Activated naive CD8-positive, alpha-beta T cell treated with anti-CD3 and anti-CD28 coated beads, Interleukin-2, amount 50 U/mL, for 16 hours (primary cell): ENCODE results near the gene SOCS1.

Experiments
- DNase-seq: peaks from one replicate; pipeline ENCODE4 v3.0.0-alpha.2; 2020; ENCODE audit warnings: low read depth, low spot score

Gene SOCS1

DNA sequence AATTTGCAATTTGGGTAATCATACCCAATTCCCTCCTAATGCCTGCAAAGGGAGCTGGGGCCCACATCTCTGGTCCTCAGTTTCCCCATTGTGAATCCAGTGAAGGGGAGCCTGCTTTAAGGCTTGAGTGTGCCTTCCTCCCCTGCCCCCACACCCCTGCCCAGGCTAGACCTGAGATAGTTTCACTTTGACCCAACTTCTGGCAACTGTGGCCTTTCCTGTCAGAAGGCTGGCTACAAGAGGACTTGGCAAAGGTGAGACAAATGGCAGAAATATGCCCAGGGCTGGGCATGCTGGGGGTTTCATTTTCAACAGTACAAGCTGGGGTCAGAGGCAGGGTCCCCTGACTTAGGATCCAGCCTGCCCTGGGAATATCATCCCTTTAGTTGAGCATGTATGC is 10.0 kb downstream of the SOCS1 start:
- no peak for DNase-seq

DNA sequence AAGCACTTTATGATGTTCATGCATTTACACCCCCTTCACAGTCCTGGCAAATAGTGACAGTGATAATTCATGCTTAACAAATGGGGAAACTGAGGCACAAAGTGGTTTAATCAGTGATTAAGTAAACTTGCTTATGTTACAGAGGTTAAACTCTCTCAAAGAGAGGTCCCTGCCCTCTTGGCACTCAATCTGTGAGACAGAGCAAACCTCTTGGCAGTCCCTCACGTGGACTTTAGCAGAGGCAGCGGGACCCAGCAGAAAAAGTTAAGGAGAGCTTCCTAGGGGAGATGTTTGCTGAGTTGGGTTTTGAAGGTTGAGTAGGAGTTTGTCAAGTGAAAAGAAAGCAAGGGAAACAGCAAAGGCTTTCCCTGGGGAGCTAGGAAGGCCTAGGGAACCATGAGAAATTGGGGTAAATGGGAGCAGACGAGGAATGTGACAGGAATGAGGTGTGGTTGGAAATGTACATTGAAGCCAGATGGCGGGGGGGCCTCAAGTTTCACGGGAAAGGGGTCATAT is 10.7 kb downstream of the SOCS1 start:
- no peak for DNase-seq

- DNase-seq, result no peak
Observed at GRCh38 chr16:11242658-11243057, 13.3 kb downstream of the SOCS1 start.

DNA sequence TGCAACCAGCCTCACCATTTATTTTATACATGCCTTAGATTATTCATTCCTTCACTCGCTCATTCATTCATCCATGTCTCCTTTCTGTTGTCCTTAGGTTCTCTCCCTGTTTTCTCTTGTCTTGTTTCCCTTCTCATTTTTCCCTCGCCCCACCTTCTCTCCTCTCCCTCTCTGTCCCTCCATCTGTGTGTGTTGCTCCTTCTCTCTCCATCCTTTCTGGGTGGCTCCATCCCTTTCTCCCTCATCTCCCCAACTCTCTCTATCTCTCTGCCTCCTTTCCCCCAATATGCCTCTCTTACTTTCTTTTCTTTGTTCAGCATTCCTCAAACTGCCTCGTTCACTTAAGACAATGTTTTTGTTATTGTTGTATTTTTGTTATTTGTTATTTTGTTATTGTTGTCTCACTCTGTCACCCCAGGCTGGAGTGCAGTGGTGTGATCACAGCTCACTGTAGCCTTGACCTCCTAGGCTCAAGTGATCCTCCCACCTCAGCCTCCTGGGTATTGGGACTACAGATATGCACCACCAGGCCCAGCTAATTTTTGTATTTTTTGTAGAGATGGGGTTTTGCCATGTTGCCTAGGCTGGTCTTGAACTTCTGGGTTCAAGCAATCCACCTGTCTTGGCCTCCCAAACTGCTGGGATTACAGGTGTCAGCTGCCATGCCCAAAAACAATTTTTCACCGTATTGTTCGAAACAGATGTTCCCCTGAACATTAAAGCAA is 14.4 kb downstream of the SOCS1 start:
- DNase-seq, result no peak

DNA sequence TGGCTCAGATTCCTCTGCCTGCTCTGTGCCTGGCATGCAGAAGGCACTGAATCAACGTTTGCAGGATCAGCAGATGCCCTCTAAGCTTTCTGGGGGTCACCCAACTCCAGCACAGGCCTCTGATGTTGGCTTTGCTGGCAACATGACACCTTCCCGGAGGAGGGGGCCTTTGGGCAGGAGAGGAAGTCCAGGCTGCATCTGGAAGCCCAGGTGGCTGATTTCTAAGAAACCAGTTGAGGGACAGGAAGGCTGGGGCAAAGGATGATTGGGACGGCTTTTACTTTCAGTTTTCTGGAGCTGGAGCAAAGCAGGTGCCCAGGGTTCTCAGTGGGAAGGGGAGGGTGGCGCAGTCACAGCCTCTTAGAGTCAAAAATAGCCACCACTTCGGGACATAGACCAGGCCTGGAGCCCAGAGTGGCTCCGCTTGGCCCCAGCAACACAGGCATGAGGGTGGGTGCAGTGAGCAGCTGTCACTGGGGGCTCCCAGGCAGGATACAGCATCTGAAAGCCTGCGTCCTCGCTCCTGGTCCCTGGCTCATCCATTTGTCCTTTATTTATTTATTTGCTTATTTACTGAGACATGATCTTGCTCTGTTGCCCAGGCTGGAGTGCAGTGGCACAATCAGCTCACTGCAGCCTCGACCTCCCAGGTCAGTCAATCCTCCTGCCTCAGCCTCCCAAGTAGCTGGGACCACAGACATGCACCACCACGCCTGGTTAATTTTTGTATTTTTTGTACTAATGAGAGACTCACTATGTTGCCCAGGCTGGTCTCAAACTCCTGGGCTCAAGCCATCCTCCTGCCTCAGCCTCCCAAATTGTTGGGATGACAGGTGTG is 15.1 kb downstream of the SOCS1 start:
- no peak for DNase-seq

DNA sequence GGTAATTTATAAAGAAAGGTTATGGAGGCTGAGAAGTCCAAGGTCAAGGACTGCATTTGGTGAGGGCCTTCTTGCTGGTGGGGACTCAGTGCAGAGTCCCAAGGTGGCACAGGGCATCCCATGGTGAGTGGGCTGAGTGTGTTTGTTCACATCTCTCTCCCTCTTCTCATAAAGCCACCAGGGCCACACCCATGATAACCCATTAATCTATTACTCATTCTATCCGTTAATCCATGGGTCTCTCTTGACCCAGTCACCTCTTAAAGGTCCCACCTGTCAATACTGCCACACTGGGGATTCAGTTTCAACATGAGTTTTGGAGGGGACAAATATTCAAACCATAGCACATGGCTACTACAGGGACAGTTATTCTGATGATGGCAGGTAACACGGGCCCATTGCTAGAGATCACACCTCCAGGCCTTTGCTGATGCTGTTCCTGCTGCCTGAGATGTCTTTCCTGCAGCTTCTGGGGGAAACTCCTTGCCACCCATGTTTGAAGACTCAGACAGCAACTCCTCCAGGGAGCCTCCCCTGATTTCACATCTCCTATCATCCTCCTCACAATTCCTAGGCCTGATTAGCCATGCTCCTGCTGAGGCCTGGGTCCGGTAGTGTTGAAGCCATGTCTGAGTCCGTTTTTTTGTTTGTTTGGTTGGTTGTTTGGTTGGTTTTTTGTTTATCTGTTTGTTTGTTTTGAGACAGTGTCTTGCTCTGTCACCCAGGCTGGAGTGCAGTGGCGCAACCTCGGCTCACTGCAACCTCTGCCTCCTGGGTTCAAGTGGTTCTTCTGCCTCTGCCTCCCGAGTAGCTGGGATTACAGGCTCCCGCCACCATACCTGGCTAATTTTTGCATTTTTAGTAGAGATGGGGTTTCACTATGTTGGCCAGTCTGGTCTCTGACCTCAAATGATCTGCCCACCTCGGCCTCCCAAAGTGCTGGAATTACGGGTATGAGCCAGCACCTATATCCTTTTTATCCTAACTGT is 16.1 kb downstream of the SOCS1 start:
- DNase-seq, result no peak

DNA sequence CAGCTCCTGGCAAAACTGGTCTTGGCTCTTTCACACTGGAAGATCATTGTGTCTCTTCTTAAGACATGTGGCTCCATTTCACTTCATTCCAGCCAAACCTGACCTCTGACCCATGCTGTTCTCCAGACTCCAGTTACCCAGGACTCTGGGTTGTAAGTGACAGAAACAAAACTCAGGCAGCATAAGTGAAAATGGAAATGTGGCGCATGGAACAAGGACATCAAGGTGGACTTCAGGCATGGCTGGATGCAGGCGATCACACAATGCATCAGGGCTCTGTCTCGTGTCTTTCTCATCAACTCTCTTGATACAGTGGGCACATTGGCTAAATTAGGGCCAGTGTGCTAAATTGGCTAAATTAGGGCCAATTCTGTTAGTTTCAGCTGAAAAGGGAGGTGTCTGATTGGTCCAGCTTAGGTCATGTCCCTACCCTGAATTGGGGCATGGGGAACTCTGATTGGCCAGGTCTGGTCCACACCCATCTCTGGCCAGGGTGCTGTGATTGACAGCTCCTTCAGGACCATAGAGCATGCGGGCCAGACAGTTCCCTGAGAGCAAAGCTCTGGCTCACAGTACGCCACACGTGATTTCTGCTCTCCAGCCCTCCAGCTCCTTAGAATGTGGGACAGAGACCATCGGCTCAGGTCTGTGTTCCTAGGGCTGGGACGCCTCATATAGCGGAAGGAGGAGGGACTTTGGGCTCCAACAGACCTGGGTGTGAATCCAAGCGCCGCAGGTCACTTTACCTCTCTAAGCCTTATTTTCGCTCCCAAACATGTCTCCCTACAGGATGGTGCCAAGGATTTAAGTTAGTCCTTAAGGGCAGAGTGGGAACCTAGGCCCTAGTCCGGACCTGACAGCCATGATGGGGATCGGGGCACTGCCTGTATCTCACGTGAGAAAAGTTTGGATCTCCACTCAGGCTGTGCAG is 17.5 kb downstream of the SOCS1 start:
- DNase-seq, result no peak

DNA sequence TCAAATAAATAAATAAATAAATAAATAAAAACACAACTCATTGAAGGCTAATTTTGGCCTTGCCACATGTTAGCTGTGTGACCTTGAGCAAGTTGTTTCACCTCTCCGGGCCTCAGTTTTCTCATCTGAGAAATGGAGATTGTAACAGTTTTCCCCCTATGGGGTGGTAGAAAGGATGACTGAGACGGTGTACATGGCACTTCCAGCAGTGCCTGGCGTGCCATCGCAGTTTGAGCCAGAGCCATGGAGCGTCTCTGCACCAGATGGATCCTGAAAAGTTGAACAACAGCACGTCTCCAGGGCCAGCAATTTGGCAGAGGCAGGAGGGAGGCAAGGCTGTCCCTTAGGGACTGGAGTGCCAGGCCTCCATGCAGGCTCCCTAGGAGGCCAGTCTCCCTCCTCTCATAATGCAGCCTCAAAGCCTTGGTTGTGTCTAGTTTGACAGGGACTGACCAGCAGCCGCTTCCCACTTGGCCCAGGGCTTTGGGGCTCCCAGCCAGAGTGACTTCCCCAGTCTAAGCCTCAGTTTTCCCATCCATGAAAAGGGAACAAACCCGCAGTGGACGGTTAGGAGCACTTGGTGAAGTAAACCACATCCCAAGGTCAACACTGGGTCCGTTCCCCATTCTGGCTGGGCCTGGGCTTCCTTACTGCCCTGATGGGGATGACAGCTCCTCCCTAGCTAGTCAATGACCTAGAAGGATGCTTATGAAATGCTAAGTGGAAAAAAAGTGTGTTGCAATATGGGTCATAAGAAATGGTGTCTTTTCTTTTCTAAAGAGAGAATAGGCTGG is 19.3 kb downstream of the SOCS1 start:
- no peak for DNase-seq

GRCh38 chr16:11235703-11235991 is 20.4 kb downstream of the SOCS1 start:
- DNase-seq, result no peak

DNA sequence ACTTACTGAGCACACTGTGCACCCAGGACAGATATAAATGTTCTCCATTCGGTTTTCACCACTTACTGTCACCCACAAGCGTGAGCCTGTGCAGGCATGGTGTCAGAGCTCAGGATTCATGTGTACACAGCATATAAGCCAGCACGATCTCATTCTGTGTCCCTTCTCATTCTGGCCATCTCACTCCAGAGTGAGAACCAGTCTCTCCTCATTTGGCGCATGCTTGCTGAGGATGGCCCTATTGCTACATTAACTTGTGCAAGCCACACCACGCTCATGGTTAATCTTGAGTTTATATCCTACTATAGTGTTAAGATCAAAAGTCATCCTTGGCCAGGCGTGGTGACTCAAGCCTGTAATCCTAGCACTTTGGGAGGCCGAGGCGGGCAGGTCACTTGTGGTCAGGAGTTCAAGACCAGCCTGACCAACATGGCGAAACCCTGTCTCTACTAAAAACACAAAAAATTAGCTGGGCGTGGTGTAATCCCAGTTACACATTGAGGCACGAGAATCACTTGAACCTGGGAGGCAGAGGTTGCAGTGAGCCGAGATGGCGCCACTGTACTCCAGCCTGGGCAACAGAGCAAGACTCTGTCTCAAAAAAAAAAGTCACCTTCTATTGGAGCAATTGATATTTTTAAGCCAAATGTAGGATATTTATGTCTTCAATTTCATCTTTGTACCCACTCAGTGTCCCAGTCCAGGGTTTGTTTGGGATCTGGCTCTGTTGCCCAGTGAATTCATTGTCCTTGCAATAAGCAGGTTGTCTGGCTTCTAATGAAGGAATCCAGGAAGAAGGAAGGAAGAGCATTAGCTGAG is 20.9 kb downstream of the SOCS1 start:
- no peak for DNase-seq

GRCh38 chr16:11233727-11234376 is 22.2 kb downstream of the SOCS1 start:
- peak; percentile 52 for DNase-seq

DNA sequence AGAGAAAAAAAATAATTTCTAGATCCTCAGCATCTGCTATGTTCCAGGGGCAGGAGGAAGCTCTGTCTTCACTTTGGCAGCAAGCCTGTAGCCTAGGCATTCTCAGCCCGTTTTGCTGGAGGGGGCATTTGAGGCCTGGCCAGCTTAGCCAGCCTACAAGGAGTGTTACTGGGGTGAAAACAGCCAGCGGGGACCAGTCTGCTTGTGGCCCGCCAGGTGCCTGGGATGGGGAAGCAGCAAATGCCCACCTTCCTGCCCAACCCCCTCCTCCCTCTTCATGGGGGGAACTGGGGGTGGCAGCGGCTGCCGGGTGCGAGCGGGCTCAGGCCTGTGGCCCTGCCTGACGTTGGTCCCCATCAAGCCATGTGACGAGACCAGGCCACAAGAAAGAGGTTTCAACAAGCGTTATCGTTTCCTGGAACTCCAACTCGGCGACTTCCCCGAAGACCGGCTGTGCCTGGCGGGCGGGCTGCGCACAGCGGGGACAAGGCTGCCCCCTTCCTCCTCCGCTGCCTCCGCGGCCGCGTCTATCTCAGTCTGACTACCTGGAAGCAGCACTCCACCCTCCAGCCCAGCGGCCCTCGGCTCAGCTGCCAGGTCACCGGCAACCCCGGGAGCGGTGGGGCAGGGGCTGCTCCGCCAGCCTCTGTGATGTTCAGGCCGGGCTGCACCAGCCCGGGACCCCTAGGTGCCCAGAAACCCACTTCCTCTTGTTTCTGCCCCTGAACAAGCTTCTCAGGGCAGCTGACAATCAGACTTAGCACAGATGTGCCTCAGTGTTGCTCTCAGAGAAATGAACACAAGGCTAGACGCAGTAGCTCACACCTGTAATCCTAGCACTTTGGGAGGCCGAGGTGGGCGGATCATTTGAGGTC is 22.9 kb downstream of the SOCS1 start:
- peak; percentile 78 for DNase-seq

DNA sequence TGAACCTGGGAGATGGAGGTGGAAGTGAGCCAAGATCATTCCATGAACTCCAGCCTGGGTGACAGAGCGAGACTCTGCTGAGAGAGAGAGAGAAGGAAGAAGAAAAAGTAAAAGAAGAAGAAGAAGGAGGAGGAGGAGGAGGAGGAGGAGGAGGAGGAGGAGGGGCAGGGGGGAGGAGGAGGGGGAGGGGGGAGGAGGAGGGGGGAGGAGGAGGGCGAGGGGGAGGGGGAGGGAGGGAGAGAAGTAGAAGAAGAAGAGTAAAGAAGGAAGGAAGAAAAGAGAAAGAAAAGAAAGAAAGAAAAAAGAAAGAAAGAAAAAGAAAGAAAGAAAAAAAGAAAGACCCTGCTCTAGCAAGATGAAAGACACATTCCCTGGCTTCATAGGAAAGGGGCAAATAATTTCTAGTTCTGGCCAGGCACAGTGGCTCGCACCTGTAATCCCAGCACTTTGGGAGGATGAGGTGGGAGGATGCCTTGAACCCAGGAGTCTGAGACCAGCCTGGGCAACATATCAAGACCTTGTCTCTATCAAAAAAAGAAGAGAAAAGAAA is 23.6 kb downstream of the SOCS1 start:
- no peak for DNase-seq

DNA sequence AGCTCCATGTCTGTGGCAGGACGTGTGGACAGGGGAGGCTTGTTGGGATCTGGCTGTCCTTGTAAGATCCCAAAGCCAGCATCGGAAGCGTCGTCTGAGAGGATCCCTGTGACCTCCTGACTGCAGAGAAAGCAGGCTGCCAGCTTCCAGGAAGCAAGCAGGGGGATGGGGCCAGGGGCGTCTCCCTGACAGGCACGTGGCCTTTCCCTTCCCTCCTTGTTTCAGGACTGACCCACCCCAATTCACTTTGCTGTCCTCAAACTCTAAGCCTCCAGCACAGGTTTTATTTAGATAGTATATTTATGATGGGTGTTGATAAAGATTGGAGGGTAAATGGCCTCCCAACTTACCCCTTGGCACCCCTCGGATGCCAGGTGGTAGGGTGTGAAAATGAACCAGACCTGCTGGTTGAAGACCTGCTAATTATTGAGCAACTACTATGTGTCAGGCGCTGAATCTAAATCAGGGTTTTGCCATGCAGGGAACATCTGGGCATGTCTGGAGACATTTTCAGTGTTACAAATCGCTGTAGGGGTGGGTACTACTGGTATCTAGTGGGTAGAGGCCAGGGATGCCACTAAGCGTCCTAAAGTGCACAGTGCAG is 24.5 kb downstream of the SOCS1 start:
- no peak for DNase-seq

DNA sequence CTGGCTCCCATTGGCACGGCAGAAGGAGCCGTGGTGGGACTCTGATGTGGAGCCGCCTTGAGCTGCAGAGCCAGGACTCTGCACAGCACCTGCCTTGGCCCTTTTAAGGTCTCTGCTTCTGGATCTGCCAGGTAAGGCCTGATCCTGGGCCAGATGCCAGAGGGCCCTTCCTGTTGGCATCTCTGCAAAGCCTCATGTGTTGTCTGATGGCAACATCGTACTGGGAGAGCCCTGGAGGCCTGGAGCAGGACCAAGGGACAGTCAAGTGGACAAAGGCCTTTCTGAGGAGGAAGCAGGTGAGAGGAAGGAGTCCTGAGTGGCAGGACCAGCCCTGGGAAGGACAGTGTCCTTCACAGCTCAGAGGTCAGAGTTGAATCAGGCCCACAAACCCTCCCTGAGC is 26.1 kb downstream of the SOCS1 start:
- DNase-seq, result no peak

DNA sequence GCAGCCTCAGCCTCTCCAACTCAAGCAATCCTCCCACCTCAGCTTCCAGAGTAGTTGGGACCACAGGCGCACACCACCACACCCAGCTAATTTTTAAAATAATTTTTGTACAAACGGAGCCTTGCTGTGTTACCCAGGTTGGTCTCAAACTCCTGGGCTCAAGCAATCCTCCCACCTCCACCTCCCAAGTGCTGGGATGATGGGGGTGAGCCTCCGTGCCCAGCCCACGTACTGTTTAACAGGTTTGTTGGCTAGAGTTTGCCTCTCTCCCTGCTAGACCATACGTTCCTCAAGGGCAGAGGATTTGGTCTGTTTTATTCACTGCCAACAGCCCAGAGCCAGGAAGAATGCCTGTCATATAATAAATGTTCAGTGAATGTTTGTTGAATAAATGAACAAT is 26.6 kb downstream of the SOCS1 start:
- DNase-seq, result no peak
